Measurements from ENCODE around the gene NPS.

NPS gene

GRCh38 chr10:127549009-127549408, at the start of gene NPS:
Gene NPS (plus strand): TSS chr10:127549309. CDS start chr10:127549369, 60 bp downstream.
- no peak for DNase-seq

DNA sequence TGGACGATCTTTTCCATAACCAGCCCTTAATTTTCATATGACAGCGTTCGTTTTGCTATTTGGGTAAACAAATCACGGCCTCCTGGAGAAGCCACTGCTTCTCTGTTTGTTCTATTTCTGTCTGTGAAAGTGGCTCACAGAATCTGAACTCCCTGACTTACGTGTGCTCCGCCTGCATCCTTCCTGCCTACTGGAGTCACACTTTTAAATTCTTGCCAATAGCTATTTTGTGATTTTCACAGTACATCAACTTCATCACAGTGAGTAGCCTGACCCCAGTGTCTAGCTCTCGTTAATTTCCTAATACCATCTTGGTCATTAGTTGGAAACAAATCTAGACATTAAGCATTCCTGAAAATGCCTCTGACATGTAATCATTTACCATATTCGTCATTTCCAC, 49.0 kb upstream of the NPS start:
- no peak for DNase-seq

GRCh38 chr10:127506094-127506493, 43.0 kb upstream of the NPS start:
- DNase-seq = no peak

DNA sequence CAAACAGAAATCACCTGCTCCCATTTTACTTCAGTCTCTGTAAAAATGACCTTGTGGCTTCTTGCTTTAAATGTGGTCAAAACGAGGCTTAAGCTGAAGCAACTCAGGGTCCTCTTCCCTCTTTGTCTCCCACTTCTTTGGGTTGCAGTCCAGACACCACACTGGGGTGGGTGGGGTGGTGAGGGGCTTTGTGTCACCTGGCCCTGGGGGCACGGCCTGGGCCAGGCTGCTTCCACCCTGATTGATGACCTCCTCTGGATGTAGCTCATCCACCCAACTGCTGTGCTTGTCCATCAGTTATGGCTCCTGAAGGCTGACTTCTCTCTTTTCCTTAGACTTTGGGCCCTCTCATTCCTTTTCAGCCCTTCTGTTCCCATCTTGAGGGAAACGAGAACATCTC, 26.8 kb upstream of the NPS start:
- no peak for DNase-seq

DNA sequence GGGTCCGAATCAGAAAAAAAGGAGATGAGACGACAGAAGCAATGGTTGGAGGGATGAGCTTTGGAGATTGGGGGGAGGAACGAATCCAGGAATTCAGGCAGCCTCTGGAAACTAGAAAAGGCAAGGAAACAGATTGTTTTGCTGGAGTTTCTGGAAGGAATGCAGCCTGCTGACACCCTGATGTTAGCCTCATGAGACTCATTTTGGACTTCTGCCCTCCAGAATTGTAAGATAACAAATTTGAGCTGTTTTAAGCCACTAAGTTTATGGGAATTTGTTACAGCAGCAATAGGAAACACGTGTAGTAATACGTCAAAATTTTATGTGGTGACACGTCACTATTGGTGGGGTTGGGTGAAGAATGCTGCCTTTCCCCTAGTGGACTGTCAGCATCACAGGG, 25.6 kb upstream of the NPS start:
- DNase-seq = no peak

DNA sequence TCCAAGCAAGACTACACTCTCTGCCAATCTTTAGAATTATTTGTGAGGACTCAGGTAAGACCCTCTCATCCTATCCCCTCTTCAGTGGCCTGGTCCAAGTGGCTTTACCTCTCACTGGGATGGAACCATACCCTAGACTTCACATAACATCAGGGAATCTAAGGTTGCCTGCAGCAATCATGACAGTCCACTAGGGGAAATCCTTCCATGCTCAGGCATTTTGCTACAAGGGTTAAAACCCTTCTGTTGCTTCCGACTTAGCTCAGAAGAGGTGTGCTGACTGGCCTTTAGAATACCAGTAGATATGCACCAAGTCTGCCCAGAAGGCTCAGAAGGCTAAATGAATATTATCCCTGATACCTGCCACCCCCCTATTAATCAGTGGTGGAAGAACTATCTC, 24.9 kb upstream of the NPS start:
- DNase-seq = no peak

- DNase-seq = no peak
Measured at GRCh38 chr10:127524908-127525665, 24.0 kb upstream of the NPS start.

- DNase-seq = no peak
Measured at GRCh38 chr10:127525686-127526085, 23.4 kb upstream of the NPS start.

DNA sequence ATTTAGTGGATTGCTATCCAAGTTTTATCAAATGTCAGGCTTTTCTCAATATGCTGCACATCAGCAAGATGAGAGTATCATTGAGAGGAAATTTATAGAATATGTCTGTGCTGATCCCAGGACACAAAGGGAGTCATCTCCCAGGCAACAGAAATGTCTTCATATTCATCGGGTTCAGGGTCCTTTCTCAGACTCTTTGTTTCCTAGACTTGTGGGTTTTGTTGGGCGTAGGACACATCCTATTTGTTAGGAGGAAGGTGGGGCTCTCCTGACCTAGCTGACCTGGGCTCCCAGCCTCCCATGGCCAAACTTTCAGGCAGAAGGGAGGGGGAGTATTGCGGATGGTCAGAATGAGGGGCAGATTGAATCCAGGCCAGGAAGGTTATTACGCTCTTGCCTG, 22.9 kb upstream of the NPS start:
- DNase-seq = no peak

GRCh38 chr10:127527320-127527719, 21.8 kb upstream of the NPS start:
- no peak for DNase-seq

DNA sequence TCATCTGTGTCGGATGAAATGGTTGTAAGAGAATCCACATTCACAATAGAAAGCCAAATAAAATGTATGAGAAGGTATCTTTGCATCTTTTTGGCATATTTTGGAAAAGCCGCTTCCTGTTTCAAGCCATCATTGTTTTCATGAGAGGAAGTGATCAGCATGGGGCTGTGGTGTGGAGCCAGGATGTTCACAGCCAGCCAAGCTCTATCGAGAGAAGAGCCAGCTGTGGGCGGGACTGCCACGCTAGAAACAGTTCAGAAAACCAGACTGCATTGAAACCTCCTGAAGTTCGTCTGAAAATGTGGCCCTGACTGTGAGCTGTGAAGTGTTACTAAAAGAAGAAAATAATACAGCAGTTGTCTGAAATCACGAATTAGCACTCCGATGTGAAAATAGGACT, 21.2 kb upstream of the NPS start:
- peak; percentile 54 for DNase-seq

GRCh38 chr10:127532193-127532592, 16.9 kb upstream of the NPS start:
- no peak for DNase-seq

DNA sequence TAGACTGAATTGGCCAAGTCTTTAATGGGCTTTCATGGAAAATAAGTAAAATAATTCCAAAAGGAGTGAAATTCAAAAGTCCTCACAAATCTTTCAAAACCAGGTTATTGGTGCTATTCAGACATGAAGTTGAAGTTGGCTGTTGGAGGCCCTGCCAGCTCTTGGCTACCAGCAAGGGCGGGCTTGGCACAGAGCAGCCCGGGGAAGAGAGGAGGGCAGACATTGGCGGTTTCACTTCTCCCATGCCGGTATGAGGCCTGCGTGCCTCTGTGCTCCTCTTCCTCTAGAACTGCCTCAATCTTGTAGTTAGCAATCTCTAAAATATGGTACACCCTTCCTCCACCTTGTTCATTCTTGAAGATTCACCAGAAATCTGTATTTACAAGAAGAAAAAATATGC, 16.4 kb upstream of the NPS start:
- no peak for DNase-seq

DNA sequence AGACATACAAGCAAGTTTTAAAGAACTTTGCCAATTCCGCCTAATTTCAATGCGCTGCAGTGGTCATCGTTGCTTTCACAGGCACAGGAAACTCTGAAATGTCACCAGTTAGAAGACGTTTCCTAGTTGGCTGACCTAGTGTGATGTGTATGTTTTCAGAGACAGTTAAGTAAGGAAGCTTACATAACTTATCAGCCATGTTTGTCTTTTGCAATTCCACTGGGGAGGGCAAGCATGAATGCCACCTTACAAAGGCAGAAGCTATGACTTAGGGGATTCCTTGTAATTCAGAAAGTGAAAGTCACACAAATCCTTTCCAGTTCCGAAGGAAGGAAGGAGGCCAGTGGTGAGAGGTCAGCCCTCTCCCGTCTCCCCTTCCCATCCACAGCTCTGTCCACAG, 15.0 kb upstream of the NPS start:
- no peak for DNase-seq

DNA sequence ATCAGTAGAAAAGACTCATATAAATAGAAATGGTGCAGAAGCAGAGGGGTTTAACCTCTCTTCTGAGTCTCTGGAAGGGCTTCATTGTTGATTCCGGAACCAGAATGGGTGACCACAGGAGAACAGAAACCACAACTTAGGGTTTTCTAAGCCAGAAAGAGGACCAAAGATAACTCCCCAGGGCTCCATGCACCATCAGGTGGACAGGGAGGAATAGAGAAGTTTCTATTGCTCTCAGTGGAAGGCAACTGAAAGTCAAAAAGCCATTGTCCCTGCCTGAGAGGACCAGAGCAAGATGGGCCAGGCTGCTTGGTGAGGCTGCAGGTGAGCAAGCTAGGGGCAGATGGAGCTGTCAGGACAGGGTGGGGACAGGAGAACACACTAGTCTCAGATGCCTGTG, 14.6 kb upstream of the NPS start:
- no peak for DNase-seq

- DNase-seq = no peak
Measured at GRCh38 chr10:127535802-127536515, 13.2 kb upstream of the NPS start.

DNA sequence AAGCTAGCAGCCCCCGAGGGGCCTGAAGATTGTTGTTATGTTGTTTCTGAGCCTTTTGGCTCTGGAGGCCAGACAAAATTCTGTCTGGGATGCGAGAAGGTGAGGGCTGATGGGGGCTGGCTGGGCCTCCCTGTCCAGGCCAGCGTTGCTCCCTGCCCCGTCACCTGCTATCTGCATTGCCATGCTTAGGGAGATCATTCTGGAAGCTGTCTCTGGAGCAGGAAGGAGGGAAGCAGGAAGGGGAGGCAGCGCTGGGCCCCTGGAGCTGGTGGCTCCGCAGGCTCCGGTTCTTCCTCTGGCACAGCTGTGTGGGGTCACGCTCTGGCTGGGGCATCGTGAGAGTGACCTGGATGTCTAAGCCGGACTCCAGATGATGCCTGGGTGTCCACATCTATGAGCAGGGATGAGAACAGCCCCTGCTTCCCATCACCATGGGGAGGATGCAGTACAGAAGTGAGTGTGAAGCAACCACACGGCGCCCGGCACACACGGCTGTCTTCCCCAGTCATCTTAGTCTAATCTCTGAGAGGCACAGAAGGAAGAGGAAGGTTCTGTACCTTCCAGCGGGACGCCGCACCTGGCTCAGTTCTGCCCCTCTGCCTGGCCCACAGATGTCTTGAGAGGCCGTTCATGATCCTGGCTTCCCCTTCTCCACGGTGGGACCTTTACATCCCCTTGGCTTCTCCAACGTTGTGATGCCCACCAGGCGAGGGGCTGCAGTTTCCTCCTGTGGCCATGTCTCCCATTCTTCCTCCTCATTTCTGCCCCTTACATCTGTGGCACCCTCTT, 11.9 kb upstream of the NPS start:
- no peak for DNase-seq

- no peak for DNase-seq
Measured at GRCh38 chr10:127537924-127538323, 11.2 kb upstream of the NPS start.

DNA sequence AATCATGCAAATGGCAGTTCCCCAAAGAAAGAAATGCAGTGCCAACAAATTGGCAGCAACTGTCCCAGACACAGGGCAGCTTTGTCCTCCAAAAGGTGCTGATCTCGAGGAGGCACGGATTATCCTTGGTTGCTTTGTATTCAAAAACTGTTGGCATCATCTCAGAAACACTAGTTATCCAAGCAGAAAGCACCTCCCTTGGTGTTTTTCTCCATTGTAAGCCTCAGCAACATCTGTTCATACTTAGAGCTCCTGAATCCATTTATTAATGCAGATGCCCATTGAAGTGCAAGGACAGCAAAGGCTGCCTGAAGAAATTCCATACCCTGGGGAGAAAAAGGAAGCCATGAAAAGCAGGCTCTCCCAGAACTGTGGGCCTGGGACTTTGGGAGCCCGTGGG, 1.1 kb upstream of the NPS start:
- DNase-seq = no peak

DNA sequence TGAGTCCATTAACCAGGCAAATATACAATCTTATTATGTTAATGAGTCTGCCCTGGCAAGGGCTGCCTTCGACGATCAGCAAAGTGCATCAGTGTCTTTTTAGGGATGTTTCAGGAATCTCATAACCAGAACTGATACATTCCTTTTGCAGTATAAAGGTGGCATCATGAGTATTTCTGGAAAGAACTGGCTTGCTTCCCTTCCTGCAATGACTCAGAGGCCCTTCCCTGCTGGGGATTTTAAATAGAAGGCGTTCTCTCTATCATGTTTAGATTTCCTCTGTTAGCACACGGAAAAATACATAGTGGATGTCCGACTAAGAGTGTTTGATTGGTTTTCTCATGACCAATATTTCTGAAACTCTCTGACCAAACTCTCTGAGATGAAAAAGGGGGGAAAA, 1.8 kb downstream of the NPS start:
- DNase-seq = no peak

DNA sequence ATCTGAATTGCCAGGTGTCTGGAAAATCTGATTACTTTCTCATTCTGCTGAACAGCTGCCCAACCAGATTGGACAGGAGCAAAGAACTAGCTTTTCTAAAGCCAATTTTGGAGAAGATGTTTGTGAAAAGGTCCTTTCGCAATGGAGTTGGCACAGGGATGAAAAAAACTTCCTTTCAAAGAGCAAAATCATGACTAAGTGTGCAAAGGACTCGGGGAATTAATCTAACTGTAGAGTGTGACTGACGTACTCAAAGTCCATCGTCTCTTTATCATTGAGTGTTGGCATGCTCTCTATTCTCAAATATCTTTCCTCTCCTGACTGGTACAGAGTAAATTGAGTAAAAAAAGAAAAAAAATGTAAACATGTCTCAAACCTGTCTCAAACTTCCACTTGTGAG, 3.3 kb downstream of the NPS start:
- DNase-seq = no peak

- DNase-seq = no peak
Measured at GRCh38 chr10:127553417-127553816, 4.3 kb downstream of the NPS start.

GRCh38 chr10:127556916-127557315, 7.8 kb downstream of the NPS start:
- DNase-seq = peak; percentile 68

- DNase-seq = no peak
Measured at GRCh38 chr10:127561647-127562046, 12.5 kb downstream of the NPS start.

All from right hindlimb (tissue), 1 donor.